Type B pancreatic cell (in vitro differentiated cells): Measurements from ENCODE around the gene NOS2. TPM values are rescaled to one million over a fixed set of nuclear protein-coding genes. Genes with fewer than 3 reads are reported as not detected.

Experiments
- DNase-seq: peaks from one replicate; pipeline ENCODE4 v3.0.0; 2021; ENCODE audit warnings: mixed read lengths; ENCODE audit not compliant: unreplicated experiment; ENCODE audit errors: extremely low spot score
- H3K27ac Mint-ChIP-seq: 2 replicates; pipeline ENCODE4 v1.8.0; 2021; ENCODE audit warnings: mild to moderate bottlenecking, mixed read lengths
- H3K27me3 Mint-ChIP-seq: 2 replicates; pipeline ENCODE4 v1.8.0; 2021; ENCODE audit warnings: mixed read lengths
- H3K36me3 Mint-ChIP-seq: 2 replicates; pipeline ENCODE4 v1.8.0; 2021; ENCODE audit warnings: mixed read lengths
- H3K4me1 Mint-ChIP-seq: one replicate; pipeline ENCODE4 v1.8.0; 2021; ENCODE audit warnings: mixed read lengths; ENCODE audit not compliant: unreplicated experiment
- H3K4me3 Mint-ChIP-seq: 2 replicates; pipeline ENCODE4 v1.8.0; 2021; ENCODE audit warnings: mild to moderate bottlenecking, mixed read lengths
- H3K9me3 Mint-ChIP-seq: 2 replicates; pipeline ENCODE4 v1.8.0; 2021; ENCODE audit warnings: mixed read lengths
- CTCF ChIP-seq: fragments of 200-600 bp; sonication (generic); conservative IDR thresholded peaks from 2 replicates; pipeline ENCODE4 v1.5.0; 2021; ENCODE audit warnings: antibody characterized with exemption, mild to moderate bottlenecking
- total RNA-seq: library from RNA; stranded (reverse); gene quantifications from 2 replicates; pipeline ENCODE4 v1.2.1, GENCODE V29; 2021; ENCODE audit warnings: low replicate concordance

Gene NOS2
- total RNA-seq, 1 donor from 2014 or later, result 1.1 TPM

DNA sequence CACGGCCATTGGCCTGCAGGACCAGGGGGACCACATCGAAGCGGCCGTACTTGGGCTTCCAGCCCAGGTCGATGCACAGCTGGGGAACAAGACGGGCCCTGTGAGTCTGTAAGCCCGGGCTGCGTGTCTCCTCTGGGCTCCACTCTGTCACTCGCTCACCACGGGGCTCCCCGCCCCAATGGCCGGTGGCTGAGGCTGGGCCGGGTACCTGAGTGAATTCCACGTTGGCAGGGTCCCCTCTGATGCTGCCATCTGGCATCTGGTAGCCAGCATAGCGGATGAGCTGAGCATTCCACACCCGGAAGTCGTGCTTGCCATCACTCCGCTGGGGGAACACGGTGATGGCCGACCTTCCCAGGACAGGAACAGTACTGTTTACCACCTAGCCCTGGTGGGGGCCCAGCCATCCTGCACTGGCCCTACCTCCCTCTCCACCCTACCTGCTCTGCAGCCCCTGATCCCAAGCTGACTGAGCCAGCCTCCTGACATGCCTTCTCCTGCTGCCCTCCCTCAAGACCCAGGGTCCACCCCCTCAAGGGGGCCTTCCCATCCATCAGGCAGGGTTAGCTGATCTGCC is 19.4 kb downstream of the NOS2 start:
- Mint-ChIP-seq H3K27me3 (peaks cover 5% of the 10 kb centered on the region), H3K4me3 (no peak overlapping the region), H3K36me3 (no peaks in the 10 kb centered on the region), H3K9me3 (no peaks in the 10 kb centered on the region), H3K4me1 (no peaks in the 10 kb centered on the region), H3K27ac (no peak overlapping the region)
- DNase-seq, result no peak
- no peak for TF ChIP-seq CTCF

DNA sequence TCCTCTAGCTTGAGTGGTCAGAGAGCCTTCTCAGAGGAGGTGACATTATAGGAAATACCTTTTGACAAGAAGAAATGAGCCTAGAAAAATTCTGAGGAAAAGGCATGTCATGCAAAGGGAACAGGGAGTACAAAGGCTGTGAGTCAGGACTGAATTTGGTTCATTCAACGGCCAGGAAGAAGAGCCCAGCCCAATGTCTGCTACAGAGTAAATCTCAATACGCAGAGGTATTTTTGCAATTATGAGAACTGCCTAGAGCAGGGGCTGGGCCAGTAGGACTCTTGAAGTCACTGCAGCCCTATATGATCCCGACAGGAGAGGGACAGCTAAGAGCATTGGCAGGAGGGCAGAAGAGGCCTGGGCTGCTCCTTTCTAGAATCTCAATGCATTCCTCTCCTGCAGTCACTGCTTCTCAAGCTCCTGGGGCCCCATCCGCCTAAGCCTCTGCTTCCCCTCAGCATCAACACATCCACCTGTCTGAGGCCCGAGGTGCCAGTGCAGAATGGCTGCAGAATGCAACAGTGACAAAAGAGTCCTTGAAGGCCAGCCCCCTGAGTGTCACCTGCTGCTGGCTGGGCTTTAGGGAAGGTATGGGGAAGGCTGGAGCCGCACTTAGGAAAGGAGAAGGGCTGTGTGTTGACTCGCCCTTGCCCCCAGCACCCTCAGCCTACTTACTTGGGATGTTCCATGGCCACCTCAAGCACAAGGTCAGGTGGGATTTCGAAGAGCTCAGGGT is 20.1 kb downstream of the NOS2 start:
- no peaks in the 10 kb centered on the region for H3K4me1 Mint-ChIP-seq
- DNase-seq, result no peak
- TF ChIP-seq CTCF, result no peak
- H3K36me3 Mint-ChIP-seq, result no peaks in the 10 kb centered on the region
- H3K9me3 Mint-ChIP-seq, result no peaks in the 10 kb centered on the region
- no peak overlapping the region for H3K4me3 Mint-ChIP-seq
- H3K27ac Mint-ChIP-seq, result no peak overlapping the region
- peaks cover 5% of the 10 kb centered on the region for H3K27me3 Mint-ChIP-seq

DNA sequence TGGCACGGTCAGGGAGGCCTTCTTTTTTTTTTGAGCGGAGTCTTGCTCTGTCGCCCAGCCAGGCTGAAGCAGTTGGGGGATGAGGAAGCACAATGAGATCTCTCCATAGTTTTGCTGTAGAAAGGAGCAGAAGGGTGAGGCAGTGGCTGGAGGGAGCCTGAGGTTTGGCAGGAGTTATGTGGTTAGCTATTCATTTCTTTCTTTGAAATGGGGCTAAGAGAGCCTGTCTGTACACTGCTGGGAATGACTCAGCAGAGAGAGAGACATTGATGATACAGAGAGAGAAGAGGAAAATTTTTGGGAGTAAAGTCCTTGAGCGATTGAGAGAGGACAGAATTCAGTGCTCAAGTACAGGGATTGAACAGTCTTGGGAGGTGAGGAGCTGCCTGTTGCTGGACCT is 22.1 kb downstream of the NOS2 start:
- Mint-ChIP-seq H3K9me3 (no peaks in the 10 kb centered on the region), H3K27me3 (peaks cover 5% of the 10 kb centered on the region), H3K36me3 (no peaks in the 10 kb centered on the region), H3K27ac (no peak overlapping the region), H3K4me3 (no peak overlapping the region), H3K4me1 (no peaks in the 10 kb centered on the region)
- no peak for DNase-seq
- no peak for TF ChIP-seq CTCF

DNA sequence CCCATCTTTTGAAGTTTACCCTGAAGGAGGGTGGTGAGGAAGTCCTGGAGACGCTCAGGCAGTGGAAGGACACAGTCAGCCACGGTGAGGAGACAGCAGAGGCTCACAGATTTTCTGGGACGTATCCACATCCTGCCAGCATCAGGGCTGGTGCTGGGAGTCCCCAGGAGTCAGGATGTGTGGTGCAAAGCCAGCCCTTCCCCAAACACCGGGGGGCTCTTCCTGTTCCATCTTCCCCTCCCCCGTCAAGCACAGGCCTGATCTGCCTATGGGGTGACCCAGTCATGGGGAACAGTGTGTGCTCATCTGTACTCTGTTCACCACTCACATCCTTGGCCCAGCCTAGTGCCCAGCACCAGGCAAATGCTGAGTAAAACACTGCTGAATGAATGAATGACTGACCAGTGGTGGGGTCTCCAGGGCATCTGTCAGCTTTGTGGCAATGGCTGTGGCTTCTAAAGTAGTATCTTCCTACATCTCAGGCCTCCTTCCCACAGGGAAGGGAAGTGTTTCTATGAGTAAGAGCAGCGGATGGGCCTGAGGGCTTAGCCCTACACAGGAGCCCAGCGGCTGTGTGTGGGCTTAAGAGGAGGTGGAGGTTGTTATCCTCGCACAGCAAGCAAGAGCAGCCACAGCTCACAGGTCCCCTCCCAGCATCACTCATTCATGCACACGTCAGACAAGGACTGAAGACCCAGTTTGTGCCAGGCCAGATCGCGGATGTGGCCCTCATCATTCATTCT is 23.3 kb downstream of the NOS2 start:
- H3K27ac Mint-ChIP-seq, result no peak overlapping the region
- H3K4me3 Mint-ChIP-seq, result no peak overlapping the region
- peaks cover 2% of the 10 kb centered on the region for H3K27me3 Mint-ChIP-seq
- no peak for DNase-seq
- H3K36me3 Mint-ChIP-seq, result no peaks in the 10 kb centered on the region
- no peaks in the 10 kb centered on the region for H3K9me3 Mint-ChIP-seq
- no peak for TF ChIP-seq CTCF
- H3K4me1 Mint-ChIP-seq, result no peaks in the 10 kb centered on the region

DNA sequence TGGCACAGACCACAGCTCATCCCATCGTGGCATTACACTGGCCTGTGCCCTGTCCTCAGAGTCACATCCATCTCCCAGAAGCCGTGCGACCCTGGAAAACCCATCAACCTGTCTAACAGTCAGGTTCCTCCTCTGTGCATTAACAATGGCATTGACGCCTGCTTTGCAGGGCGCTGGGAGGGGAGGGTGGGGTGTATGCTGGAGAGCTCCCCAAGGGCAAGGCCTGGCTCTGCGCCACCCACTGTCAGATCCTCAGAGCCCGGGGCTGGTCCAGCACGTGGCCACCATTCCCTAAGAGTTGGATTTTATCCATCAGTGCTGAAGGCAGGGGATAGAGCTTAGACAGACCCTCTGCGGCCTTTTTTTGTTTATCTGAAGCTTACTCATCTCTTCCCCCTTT is 28.7 kb downstream of the NOS2 start:
- Mint-ChIP-seq H3K27me3 (no peaks in the 10 kb centered on the region), H3K4me3 (no peak overlapping the region), H3K9me3 (no peaks in the 10 kb centered on the region), H3K36me3 (no peaks in the 10 kb centered on the region), H3K4me1 (no peaks in the 10 kb centered on the region), H3K27ac (no peak overlapping the region)
- TF ChIP-seq CTCF, result no peak
- DNase-seq, result no peak
